ENCODE data around the gene ASAH2B. TPM values are rescaled to one million over a fixed set of nuclear protein-coding genes. Genes with fewer than 3 reads are reported as not detected.
"Not testable (repeated sequence)": the region's sequence is repeated elsewhere in the genome, so short reads cannot be mapped to it uniquely, and the experiment has no call there.

Gene ASAH2B
- total and polyA plus RNA-seq, 2 donors (not counting 3 experiments of a cell fraction or from before 2014, with no cell fraction given) = 1.9 to 6.5 TPM

GRCh38 chr10:50702997-50703396 lies 36.7 kb upstream of the ASAH2B start:
- BruUV-seq (replicated peaks); CTCF ChIA-PET; H3K9me1 ChIP-seq (replicated peaks; ENCODE audit: control insufficient read depth, extremely low read depth, insufficient read depth, low read length); H3K4me1 ChIP-seq (ENCODE audit: control insufficient read depth, extremely low read depth, insufficient read depth, low read length); dilution Hi-C loops (cut with MboI; ENCODE audit: extremely low pct_ligation_motif_present, low sequenced_read_pairs); H3K9me3 ChIP-seq (replicated peaks; ENCODE audit: control insufficient read depth, insufficient read depth, low read length); H2AFZ ChIP-seq (ENCODE audit: low read depth, low read length); H3K79me2 ChIP-seq (ENCODE audit: control insufficient read depth, insufficient read depth, low read length); H3K27me3 ChIP-seq (ENCODE audit: control insufficient read depth in 2 of 2, insufficient read depth in 2 of 2, low read length in 2 of 2); H4K20me1 ChIP-seq (replicated peaks; ENCODE audit: control insufficient read depth, extremely low read depth, insufficient read depth, low read length); H3K36me3 ChIP-seq (ENCODE audit: control insufficient read depth in 2 of 2, extremely low read depth in 1 of 2, insufficient read depth in 2 of 2, low read length in 2 of 2); intact Hi-C loops (cut with micrococcal nuclease); H3K9ac ChIP-seq (replicated peaks; ENCODE audit: extremely low read depth, insufficient read depth, low read length); POLR2A ChIA-PET; H3K27ac ChIP-seq (ENCODE audit: insufficient read depth, low read depth, low read length); FAIRE-seq; H3K4me3 ChIP-seq (replicated peaks in 1 of 3; ENCODE audit: insufficient read depth in 1 of 3, low read depth in 1 of 3, low read length in 3 of 3); H3K4me2 ChIP-seq (ENCODE audit: insufficient read depth, low read length); DNase-seq (ENCODE audit: low read depth, low spot score): not testable (repeated sequence)

DNA sequence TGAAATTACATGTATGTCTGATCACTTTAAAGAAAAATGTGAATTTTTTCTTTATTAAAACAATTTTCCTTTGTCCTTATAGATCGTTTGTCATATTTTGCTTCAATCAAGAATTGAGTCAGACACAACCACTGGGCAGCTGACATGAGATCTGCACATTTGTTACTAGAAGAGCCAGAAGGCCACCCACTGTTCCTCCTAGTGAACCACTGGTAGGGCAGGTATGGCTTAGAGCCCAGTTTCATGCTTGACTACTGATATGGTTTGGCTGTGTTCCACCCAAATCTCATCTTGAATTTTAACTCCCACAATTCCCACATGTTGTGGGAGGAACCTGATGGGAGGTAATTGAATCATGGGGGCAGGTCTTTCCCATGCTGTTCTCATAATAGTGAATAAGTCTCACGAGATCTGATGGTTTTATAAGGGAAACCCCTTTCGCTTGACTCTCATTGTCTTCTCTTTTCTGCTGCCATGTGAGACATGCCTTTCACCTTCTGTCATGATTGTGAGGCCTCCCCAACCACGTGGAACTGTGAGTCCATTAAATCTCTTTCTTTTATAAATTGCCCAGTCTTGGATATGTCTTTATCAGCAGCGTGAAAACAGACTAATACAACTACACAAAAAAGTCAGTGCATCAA lies 35.2 kb upstream of the ASAH2B start:
- DNase-seq (ENCODE audit: low read depth, low spot score); H3K27ac ChIP-seq (ENCODE audit: insufficient read depth, low read depth, low read length); H3K79me2 ChIP-seq (ENCODE audit: control insufficient read depth, insufficient read depth, low read length); FAIRE-seq; H3K9ac ChIP-seq (replicated peaks; ENCODE audit: extremely low read depth, insufficient read depth, low read length); H3K36me3 ChIP-seq (ENCODE audit: control insufficient read depth in 2 of 2, extremely low read depth in 1 of 2, insufficient read depth in 2 of 2, low read length in 2 of 2); H3K4me2 ChIP-seq (ENCODE audit: insufficient read depth, low read length); dilution Hi-C loops (cut with MboI; ENCODE audit: extremely low pct_ligation_motif_present, low sequenced_read_pairs); H3K4me3 ChIP-seq (replicated peaks in 1 of 3; ENCODE audit: insufficient read depth in 1 of 3, low read depth in 1 of 3, low read length in 3 of 3); CTCF ChIA-PET; intact Hi-C loops (cut with micrococcal nuclease); POLR2A ChIA-PET; H3K9me1 ChIP-seq (replicated peaks; ENCODE audit: control insufficient read depth, extremely low read depth, insufficient read depth, low read length); H3K4me1 ChIP-seq (ENCODE audit: control insufficient read depth, extremely low read depth, insufficient read depth, low read length); H3K27me3 ChIP-seq (ENCODE audit: control insufficient read depth in 2 of 2, insufficient read depth in 2 of 2, low read length in 2 of 2); H4K20me1 ChIP-seq (replicated peaks; ENCODE audit: control insufficient read depth, extremely low read depth, insufficient read depth, low read length); H3K9me3 ChIP-seq (replicated peaks; ENCODE audit: control insufficient read depth, insufficient read depth, low read length); H2AFZ ChIP-seq (ENCODE audit: low read depth, low read length); BruUV-seq (replicated peaks): not testable (repeated sequence)

DNA sequence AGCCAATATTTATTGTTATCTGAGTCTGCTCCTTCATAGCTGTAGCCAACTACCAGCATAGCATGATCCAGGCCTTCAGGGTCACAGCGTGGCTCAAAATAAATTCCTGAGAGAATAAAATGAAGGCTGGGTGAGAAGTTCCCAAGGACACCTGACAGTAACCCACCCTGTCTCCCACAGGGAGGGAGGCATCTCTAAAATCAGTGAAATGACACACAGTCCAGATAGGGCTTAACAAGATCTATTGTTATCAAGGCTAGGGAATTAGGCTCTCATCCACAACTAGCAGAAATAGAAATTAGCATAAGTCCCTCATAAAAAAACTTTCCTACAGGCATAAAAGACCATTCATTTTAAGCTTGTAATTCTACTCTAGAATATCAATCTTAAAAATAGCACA lies 33.7 kb upstream of the ASAH2B start:
- H3K9me3 ChIP-seq (replicated peaks; ENCODE audit: control insufficient read depth, insufficient read depth, low read length); BruUV-seq (replicated peaks); intact Hi-C loops (cut with micrococcal nuclease); H3K36me3 ChIP-seq (ENCODE audit: control insufficient read depth in 2 of 2, extremely low read depth in 1 of 2, insufficient read depth in 2 of 2, low read length in 2 of 2); H2AFZ ChIP-seq (ENCODE audit: low read depth, low read length); FAIRE-seq; H3K9me1 ChIP-seq (replicated peaks; ENCODE audit: control insufficient read depth, extremely low read depth, insufficient read depth, low read length); H3K4me1 ChIP-seq (ENCODE audit: control insufficient read depth, extremely low read depth, insufficient read depth, low read length); H3K4me3 ChIP-seq (replicated peaks in 1 of 3; ENCODE audit: insufficient read depth in 1 of 3, low read depth in 1 of 3, low read length in 3 of 3); CTCF ChIA-PET; dilution Hi-C loops (cut with MboI; ENCODE audit: extremely low pct_ligation_motif_present, low sequenced_read_pairs); H4K20me1 ChIP-seq (replicated peaks; ENCODE audit: control insufficient read depth, extremely low read depth, insufficient read depth, low read length); H3K9ac ChIP-seq (replicated peaks; ENCODE audit: extremely low read depth, insufficient read depth, low read length); DNase-seq (ENCODE audit: low read depth, low spot score); H3K79me2 ChIP-seq (ENCODE audit: control insufficient read depth, insufficient read depth, low read length); H3K27me3 ChIP-seq (ENCODE audit: control insufficient read depth in 2 of 2, insufficient read depth in 2 of 2, low read length in 2 of 2); POLR2A ChIA-PET; H3K4me2 ChIP-seq (ENCODE audit: insufficient read depth, low read length); H3K27ac ChIP-seq (ENCODE audit: insufficient read depth, low read depth, low read length): not testable (repeated sequence)

DNA sequence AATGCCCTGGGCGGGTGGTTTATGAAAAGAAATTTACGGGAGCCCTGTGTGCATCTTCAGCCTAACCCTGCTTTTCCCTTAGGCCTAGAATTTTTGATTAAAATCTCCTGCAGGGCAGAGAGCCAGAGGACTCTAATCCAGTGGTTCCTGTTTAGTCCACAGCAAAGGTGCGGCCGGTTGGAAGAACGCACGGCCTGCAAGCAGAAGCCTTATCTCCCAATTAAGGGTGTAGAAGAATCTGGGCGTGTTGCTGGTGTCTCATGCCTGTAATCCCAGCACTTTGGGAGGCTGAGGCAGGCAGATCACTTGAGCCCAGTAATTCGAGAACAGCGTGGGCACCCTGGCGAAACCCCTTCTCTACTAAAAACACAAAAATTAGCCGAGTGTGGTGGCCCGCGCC lies 29.5 kb upstream of the ASAH2B start:
- dilution Hi-C loops (cut with MboI; ENCODE audit: extremely low pct_ligation_motif_present, low sequenced_read_pairs); POLR2A ChIA-PET; intact Hi-C loops (cut with micrococcal nuclease): not testable (repeated sequence)

More for the DNA sequence above, 29.5 kb upstream of the ASAH2B start:
- H3K27me3 ChIP-seq (ENCODE audit: control insufficient read depth in 2 of 2, insufficient read depth in 2 of 2, low read length in 2 of 2); H3K4me3 ChIP-seq (replicated peaks in 1 of 3; ENCODE audit: insufficient read depth in 1 of 3, low read depth in 1 of 3, low read length in 3 of 3); H3K27ac ChIP-seq (ENCODE audit: insufficient read depth, low read depth, low read length); CTCF ChIA-PET; H2AFZ ChIP-seq (ENCODE audit: low read depth, low read length); H3K9me3 ChIP-seq (replicated peaks; ENCODE audit: control insufficient read depth, insufficient read depth, low read length); H3K9me1 ChIP-seq (replicated peaks; ENCODE audit: control insufficient read depth, extremely low read depth, insufficient read depth, low read length); H3K9ac ChIP-seq (replicated peaks; ENCODE audit: extremely low read depth, insufficient read depth, low read length); H3K36me3 ChIP-seq (ENCODE audit: control insufficient read depth in 2 of 2, extremely low read depth in 1 of 2, insufficient read depth in 2 of 2, low read length in 2 of 2); H3K4me1 ChIP-seq (ENCODE audit: control insufficient read depth, extremely low read depth, insufficient read depth, low read length); FAIRE-seq; H3K79me2 ChIP-seq (ENCODE audit: control insufficient read depth, insufficient read depth, low read length); BruUV-seq (replicated peaks); DNase-seq (ENCODE audit: low read depth, low spot score); H3K4me2 ChIP-seq (ENCODE audit: insufficient read depth, low read length); H4K20me1 ChIP-seq (replicated peaks; ENCODE audit: control insufficient read depth, extremely low read depth, insufficient read depth, low read length): not testable (repeated sequence)

Data from endothelial cell of umbilical vein (primary cell).